ENCODE data around the gene MMEL1. TPM values are rescaled to one million over a fixed set of nuclear protein-coding genes. Genes with fewer than 3 reads are reported as not detected.
A peak's percentile ranks its signal among the peaks of the same experiment; 100 is the strongest.

Gene MMEL1
- total and polyA plus RNA-seq, 2 of the 13 experiments (the other 11 are each of a cell fraction or from before 2014, with no cell fraction given): 0.48 TPM; not detected in 1

DNA sequence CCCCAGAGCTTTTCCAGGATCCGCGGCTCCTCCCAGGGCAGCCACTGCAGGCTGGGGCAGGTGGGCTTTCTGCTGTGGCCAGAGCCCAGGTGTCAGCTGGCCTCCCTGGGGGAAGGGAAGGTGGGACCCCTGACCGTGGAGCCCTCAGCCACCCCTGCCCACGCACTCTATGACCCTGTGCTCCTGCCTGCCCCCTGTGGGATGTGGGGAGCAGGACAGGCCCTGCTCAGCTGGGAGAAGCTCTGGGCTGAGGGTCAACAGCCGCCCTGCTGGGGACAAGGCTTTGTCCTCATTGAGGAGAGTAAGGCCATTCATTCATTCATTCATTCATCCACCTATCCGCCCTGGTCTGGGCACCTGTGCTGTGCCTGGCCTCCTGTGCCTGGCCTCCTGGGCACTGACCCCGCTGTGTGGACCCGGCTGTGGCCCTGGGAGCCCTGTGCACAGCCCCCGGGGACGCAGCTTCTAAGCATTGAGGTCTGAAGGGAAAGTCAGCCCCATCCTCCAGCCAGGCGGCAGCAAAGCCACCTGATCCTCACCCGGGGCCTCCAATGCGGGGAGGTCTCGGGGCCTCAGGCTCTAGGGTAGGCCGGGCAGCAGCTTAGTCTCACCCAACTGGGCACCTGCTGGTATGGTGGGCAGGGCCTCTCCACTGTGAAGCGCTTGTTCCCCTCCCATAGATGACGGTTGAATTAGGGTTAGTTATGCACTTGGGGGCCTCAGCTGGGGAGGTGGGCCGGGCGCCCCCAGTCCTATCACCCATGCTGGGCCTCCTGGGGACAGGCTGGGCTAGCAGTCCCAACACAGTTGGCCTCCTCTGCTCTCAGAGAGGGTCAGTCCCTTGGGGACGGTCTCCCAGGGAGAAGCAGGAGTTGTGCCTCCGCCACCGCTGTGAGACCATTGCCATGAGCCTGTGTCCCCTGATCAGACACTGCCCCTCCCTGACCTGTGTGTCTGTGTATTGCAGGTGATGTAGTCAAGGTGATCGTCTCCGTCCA is 70.6 kb downstream of the MMEL1 start (continued):
- TF ChIP-seq CTCF (CRISPR knock-in tag; IDR thresholded peaks at IDR 0.05) (peak; percentile 59), HNF1A (IDR thresholded peaks at IDR 0.05; ENCODE audit: low read depth) (no peak), HNF1A (CRISPR knock-in tag; IDR thresholded peaks at IDR 0.05; ENCODE audit: borderline replicate concordance) (no peak), ZNF44 (CRISPR knock-in tag; IDR thresholded peaks at IDR 0.05) (no peak), ZNF687 (CRISPR knock-in tag; IDR thresholded peaks at IDR 0.05) (peak; percentile 27; the same call in 1 of the 2 replicates), NR1H2 (CRISPR knock-in tag; IDR thresholded peaks at IDR 0.05; ENCODE audit: borderline replicate concordance, low read depth) (0 out of 2 replicates have a peak, but pooled peaks have one; percentile 7), ZNF292 (CRISPR knock-in tag; IDR thresholded peaks at IDR 0.05; ENCODE audit: borderline replicate concordance, low read depth) (no peak), SETDB1 (CRISPR knock-in tag; IDR thresholded peaks at IDR 0.05; ENCODE audit: borderline replicate concordance) (no peak), IRX3 (CRISPR knock-in tag; IDR thresholded peaks at IDR 0.05; ENCODE audit: borderline replicate concordance, low read depth) (no peak), TBL1XR1 (IDR thresholded peaks at IDR 0.05; ENCODE audit: borderline replicate concordance, low read length, partially characterized antibody) (no peak)
- TF ChIP-seq, protein P1, sequence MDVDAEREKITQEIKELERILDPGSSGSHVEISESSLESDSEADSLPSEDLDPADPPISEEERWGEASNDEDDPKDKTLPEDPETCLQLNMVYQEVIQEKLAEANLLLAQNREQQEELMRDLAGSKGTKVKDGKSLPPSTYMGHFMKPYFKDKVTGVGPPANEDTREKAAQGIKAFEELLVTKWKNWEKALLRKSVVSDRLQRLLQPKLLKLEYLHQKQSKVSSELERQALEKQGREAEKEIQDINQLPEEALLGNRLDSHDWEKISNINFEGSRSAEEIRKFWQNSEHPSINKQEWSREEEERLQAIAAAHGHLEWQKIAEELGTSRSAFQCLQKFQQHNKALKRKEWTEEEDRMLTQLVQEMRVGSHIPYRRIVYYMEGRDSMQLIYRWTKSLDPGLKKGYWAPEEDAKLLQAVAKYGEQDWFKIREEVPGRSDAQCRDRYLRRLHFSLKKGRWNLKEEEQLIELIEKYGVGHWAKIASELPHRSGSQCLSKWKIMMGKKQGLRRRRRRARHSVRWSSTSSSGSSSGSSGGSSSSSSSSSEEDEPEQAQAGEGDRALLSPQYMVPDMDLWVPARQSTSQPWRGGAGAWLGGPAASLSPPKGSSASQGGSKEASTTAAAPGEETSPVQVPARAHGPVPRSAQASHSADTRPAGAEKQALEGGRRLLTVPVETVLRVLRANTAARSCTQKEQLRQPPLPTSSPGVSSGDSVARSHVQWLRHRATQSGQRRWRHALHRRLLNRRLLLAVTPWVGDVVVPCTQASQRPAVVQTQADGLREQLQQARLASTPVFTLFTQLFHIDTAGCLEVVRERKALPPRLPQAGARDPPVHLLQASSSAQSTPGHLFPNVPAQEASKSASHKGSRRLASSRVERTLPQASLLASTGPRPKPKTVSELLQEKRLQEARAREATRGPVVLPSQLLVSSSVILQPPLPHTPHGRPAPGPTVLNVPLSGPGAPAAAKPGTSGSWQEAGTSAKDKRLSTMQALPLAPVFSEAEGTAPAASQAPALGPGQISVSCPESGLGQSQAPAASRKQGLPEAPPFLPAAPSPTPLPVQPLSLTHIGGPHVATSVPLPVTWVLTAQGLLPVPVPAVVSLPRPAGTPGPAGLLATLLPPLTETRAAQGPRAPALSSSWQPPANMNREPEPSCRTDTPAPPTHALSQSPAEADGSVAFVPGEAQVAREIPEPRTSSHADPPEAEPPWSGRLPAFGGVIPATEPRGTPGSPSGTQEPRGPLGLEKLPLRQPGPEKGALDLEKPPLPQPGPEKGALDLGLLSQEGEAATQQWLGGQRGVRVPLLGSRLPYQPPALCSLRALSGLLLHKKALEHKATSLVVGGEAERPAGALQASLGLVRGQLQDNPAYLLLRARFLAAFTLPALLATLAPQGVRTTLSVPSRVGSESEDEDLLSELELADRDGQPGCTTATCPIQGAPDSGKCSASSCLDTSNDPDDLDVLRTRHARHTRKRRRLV (CRISPR knock-in tag; IDR thresholded peaks at IDR 0.05): no peak

Measured in HepG2 (cell line).